WERI-Rb-1 (cell line): Measurements from ENCODE around the gene REEP3.
A peak's percentile ranks its signal among the peaks of the same experiment; 100 is the strongest.

ENCODE experiments used
- DNase-seq: peaks from one replicate; pipeline ENCODE4 v3.0.0-alpha.2; 2020
- H3K27ac ChIP-seq: fragments of 250-450 bp; sonication (Bioruptor Pico); 2 replicates; pipeline ENCODE4 v1.5.1; 2020; ENCODE audit warnings: mild to moderate bottlenecking, moderate library complexity
- H3K27me3 ChIP-seq: fragments of 250-450 bp; sonication (Bioruptor Pico); 2 replicates; pipeline ENCODE4 v1.5.1; 2021; ENCODE audit warnings: mild to moderate bottlenecking, low read depth, moderate library complexity; ENCODE audit not compliant: insufficient read depth, severe bottlenecking
- H3K36me3 ChIP-seq: fragments of 250-450 bp; sonication (Bioruptor Pico); 2 replicates; pipeline ENCODE4 v1.5.1; 2020; ENCODE audit warnings: mild to moderate bottlenecking, moderate library complexity
- H3K4me3 ChIP-seq: 2 replicates; pipeline ENCODE4 v1.5.1; 2011; ENCODE audit warnings: low read depth, mild to moderate bottlenecking, control low read depth, low read length
- H3K9me3 ChIP-seq: fragments of 250-450 bp; sonication (Bioruptor Pico); 2 replicates; pipeline ENCODE4 v1.5.1; 2021; ENCODE audit warnings: mild to moderate bottlenecking, moderate library complexity; ENCODE audit not compliant: severe bottlenecking
- TF ChIP-seq, protein P1 (sequence below): IDR thresholded peaks from 2 replicates; pipeline ENCODE4 v1.5.1; 2011; ENCODE audit warnings: low read depth, mild to moderate bottlenecking, control low read depth, inconsistent platforms, low read length

Gene REEP3

DNA sequence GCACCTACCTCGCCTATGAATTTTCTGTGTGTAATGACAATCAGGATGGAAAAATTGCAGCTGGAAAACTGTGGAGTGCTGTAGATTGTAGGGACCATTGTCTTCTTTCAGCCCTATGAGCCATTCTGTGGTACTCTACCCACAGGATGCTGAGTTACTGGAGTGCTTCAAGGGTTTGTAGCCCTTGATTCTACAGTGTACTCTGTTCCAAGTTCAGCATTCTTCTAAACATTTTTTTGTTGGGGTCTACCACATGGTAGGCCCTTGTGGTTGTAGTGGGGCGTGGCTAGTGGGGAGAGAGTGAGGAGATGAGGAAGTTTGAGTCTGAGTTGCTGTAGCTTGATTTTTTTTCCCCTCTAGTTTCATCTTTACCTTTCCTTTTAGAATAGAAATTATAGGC is 33.5 kb downstream of the REEP3 start:
- H3K36me3 ChIP-seq = no peaks in the 10 kb centered on the region
- H3K27me3 ChIP-seq = no peaks in the 10 kb centered on the region
- H3K9me3 ChIP-seq = no peaks in the 10 kb centered on the region
- no peak overlapping the region for H3K4me3 ChIP-seq
- TF ChIP-seq, protein P1, sequence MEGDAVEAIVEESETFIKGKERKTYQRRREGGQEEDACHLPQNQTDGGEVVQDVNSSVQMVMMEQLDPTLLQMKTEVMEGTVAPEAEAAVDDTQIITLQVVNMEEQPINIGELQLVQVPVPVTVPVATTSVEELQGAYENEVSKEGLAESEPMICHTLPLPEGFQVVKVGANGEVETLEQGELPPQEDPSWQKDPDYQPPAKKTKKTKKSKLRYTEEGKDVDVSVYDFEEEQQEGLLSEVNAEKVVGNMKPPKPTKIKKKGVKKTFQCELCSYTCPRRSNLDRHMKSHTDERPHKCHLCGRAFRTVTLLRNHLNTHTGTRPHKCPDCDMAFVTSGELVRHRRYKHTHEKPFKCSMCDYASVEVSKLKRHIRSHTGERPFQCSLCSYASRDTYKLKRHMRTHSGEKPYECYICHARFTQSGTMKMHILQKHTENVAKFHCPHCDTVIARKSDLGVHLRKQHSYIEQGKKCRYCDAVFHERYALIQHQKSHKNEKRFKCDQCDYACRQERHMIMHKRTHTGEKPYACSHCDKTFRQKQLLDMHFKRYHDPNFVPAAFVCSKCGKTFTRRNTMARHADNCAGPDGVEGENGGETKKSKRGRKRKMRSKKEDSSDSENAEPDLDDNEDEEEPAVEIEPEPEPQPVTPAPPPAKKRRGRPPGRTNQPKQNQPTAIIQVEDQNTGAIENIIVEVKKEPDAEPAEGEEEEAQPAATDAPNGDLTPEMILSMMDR = no peak
- H3K27ac ChIP-seq = no peak overlapping the region
- no peak for DNase-seq

DNA sequence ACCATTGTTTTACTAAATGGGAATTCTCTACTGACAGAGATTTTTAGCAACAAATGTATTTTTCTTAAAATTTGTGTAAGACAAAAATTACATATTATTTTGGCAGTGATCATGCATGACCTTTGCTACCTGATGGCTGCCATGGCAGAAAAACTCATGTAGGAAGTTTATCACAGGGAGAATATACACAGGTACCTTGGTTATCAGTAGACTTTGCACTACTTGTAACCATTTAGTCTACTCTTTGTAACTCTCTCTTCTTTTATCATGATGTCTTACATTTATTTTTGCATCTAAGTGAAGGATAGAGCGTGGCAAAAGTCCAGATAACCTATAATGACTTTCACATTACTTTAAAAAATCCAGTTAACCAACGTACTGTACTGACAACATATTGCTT is 34.1 kb downstream of the REEP3 start:
- Histone ChIP-seq H3K4me3 (no peak overlapping the region), H3K27ac (no peak overlapping the region), H3K27me3 (no peaks in the 10 kb centered on the region), H3K36me3 (no peaks in the 10 kb centered on the region), H3K9me3 (no peaks in the 10 kb centered on the region)
- TF ChIP-seq, protein P1 = no peak
- DNase-seq = no peak

DNA sequence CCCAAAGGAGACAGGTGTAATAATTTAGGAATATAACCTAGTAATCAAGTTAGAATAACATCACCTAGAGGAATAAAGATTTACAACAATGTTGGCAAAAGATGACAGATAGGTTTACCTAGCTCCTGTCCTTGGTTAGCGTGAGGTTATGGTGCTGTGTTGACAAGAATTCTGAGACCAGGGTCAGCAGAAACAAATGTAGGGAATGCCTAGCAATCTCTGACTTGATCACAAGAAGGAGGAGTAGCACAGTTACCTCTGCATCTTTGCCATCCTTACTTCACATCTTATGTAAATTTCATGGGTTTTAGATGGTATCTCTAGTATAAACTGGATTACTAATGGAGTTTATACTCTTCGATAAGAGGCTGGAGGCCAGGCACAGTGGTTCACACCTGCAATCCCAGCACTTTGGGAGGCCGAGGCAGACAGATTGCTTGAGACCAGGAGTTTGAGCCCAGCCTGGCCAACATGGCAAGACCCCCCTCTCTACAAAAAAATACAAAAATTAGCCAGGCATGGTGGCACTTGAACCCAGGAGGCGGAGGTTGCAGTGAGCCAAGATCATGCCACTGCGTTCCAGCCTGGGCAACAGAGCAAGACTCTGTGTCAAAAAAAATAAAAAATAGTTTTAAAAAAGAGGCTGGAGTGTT is 37.1 kb downstream of the REEP3 start:
- Histone ChIP-seq H3K9me3 (no peaks in the 10 kb centered on the region), H3K4me3 (no peak overlapping the region), H3K27ac (no peak overlapping the region), H3K36me3 (no peaks in the 10 kb centered on the region), H3K27me3 (no peaks in the 10 kb centered on the region)
- no peak for DNase-seq
- TF ChIP-seq, protein P1 = no peak

DNA sequence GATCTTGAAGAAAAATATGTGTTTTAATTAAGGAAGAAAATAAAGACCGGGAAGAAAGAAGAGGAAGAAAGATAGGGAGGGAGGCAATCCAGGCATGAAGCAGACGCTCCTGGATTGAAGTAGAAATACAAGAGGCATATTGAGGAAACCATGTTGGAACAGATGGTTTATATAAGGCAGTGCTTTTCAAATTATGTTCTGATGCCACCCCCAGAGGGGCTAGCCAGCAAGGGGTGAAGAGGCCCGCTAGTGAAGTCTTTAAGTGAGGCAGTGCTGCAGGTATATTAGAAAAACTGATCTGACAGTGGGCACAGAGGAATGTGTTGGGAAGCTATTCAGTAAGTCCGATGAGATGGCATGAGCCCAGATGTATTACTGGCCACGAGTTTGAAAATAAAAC is 40.1 kb downstream of the REEP3 start:
- DNase-seq = no peak
- H3K27ac ChIP-seq = no peak overlapping the region
- H3K4me3 ChIP-seq = no peak overlapping the region
- H3K9me3 ChIP-seq = no peaks in the 10 kb centered on the region
- no peaks in the 10 kb centered on the region for H3K36me3 ChIP-seq
- TF ChIP-seq, protein P1 = no peak
- H3K27me3 ChIP-seq = no peaks in the 10 kb centered on the region

DNA sequence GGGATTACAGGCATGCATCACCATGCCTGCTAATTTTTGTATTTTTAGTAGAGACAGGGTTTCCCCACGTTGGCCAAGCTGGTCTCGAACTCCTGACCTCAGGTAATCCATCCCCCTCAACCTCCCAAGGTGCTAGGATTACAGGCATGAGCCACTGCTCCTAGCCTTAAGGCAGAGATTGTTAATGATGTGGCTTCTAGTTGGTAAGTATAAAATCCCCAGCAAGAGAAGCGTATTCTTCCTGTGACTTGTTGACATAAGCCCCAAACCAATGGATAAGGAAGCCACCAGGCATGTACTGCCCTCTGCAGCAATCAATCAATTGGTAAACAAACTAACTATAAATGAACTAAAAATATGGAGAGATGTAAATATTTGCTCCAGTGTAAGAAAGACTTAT is 41.2 kb downstream of the REEP3 start:
- TF ChIP-seq, protein P1 = no peak

DNA sequence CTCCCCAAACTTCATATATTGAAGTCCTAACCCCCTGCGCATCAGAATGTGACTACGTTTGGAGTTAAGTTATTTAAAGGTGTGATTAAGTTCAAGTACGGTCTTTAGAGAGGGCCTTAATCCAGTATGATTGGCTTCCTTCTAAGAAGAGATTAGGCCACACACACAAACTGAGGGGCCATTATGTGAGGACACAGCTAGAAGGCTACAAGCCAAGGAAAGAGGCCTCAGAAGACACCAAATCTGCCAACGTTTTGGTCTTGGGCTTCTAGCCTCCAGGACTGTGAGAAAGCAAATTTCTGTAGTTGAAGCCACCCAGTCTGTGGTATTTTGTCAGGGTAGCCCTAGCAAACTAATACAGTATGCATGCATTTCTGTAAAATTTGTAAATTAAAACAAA is 41.7 kb downstream of the REEP3 start:
- Histone ChIP-seq H3K36me3 (no peaks in the 10 kb centered on the region), H3K27me3 (no peaks in the 10 kb centered on the region), H3K27ac (peak overlapping the region; percentile 21; the same call in 1 of the 2 replicates), H3K9me3 (no peaks in the 10 kb centered on the region), H3K4me3 (no peak overlapping the region)
- peak; percentile 53 for DNase-seq
- TF ChIP-seq, protein P1 = no peak

More for the DNA sequence above, 41.2 kb downstream of the REEP3 start:
- peak; percentile 36 for DNase-seq
- Histone ChIP-seq H3K9me3 (no peaks in the 10 kb centered on the region), H3K27me3 (no peaks in the 10 kb centered on the region), H3K36me3 (no peaks in the 10 kb centered on the region), H3K27ac (no peak overlapping the region), H3K4me3 (no peak overlapping the region)
